HepG2 (cell line): ENCODE data around the gene FAM83C. TPM values are rescaled to one million over a fixed set of nuclear protein-coding genes. Genes with fewer than 3 reads are reported as not detected.

ENCODE experiments used
- AHR ChIP-seq: IDR thresholded peaks from 2 replicates; pipeline ENCODE4 v1.6.1; 2018; ENCODE audit warnings: missing genetic modification reagents, missing compliant biosample characterization
- CHCHD3 ChIP-seq: sonication (generic); formaldehyde crosslinking; IDR thresholded peaks from 2 replicates; pipeline ENCODE4 v1.8.0; 2022; ENCODE audit warnings: mild to moderate bottlenecking, missing genetic modification reagents, moderate library complexity
- FOXK1 ChIP-seq: sonication (generic); formaldehyde crosslinking; IDR thresholded peaks from 2 replicates; pipeline ENCODE4 v1.4.0; 2020; ENCODE audit warnings: low read depth, missing genetic modification reagents, borderline replicate concordance
- HMG20A ChIP-seq: IDR thresholded peaks from 2 replicates; pipeline ENCODE4 v1.6.1; 2016; ENCODE audit warnings: borderline replicate concordance
- KDM2A ChIP-seq: sonication (generic); formaldehyde crosslinking; IDR thresholded peaks from 2 replicates; pipeline ENCODE4 v1.4.0; 2020; ENCODE audit warnings: low read depth, missing genetic modification reagents, borderline replicate concordance
- RAD21 ChIP-seq: fragments of 450-650 bp; formaldehyde crosslinking; IDR thresholded peaks from 2 replicates; pipeline ENCODE4 v1.5.0; 2020; ENCODE audit warnings: mild to moderate bottlenecking
- SOX5 ChIP-seq: IDR thresholded peaks from 2 replicates; pipeline ENCODE4 v1.6.1; 2016; ENCODE audit warnings: borderline replicate concordance
- XBP1 ChIP-seq: sonication (generic); formaldehyde crosslinking; IDR thresholded peaks from 2 replicates; pipeline ENCODE4 v1.5.0; 2020; ENCODE audit warnings: missing genetic modification reagents
- ZC3H13 ChIP-seq: sonication (generic); formaldehyde crosslinking; IDR thresholded peaks from 2 replicates; pipeline ENCODE4 v1.8.1; 2023; ENCODE audit warnings: mild to moderate bottlenecking, missing genetic modification reagents, moderate library complexity
- ZFP36L2 ChIP-seq: sonication (generic); formaldehyde crosslinking; IDR thresholded peaks from 2 replicates; pipeline ENCODE4 v1.4.0; 2020; ENCODE audit warnings: missing genetic modification reagents
- ZNF207 ChIP-seq: fragments of 450-650 bp; IDR thresholded peaks from 2 replicates; pipeline ENCODE4 v1.6.1; 2016; ENCODE audit warnings: antibody characterized with exemption, borderline replicate concordance
- ZNF530 ChIP-seq: sonication (generic); formaldehyde crosslinking; IDR thresholded peaks from 2 replicates; pipeline ENCODE4 v1.5.0; 2020; ENCODE audit warnings: low read depth, mild to moderate bottlenecking, missing genetic modification reagents
- ZNF547 ChIP-seq: sonication (generic); formaldehyde crosslinking; IDR thresholded peaks from 2 replicates; pipeline ENCODE4 v1.5.1; 2020; ENCODE audit warnings: mild to moderate bottlenecking, missing genetic modification reagents
- ZNF607 ChIP-seq: sonication (generic); formaldehyde crosslinking; IDR thresholded peaks from 2 replicates; pipeline ENCODE4 v1.5.1; 2020; ENCODE audit warnings: missing genetic modification reagents, mild to moderate bottlenecking, borderline replicate concordance
- ZNF615 ChIP-seq: sonication (generic); formaldehyde crosslinking; IDR thresholded peaks from 2 replicates; pipeline ENCODE4 v1.5.0; 2020; ENCODE audit warnings: mild to moderate bottlenecking, missing genetic modification reagents, borderline replicate concordance
- ZNF672 ChIP-seq: sonication (generic); formaldehyde crosslinking; IDR thresholded peaks from 2 replicates; pipeline ENCODE4 v1.8.1; 2022; ENCODE audit warnings: missing genetic modification reagents
- ZNF780A ChIP-seq: sonication (generic); formaldehyde crosslinking; IDR thresholded peaks from 2 replicates; pipeline ENCODE4 v1.8.0; 2022; ENCODE audit warnings: mild to moderate bottlenecking, missing genetic modification reagents, moderate library complexity
- ZNF781 ChIP-seq: sonication (generic); formaldehyde crosslinking; IDR thresholded peaks from 2 replicates; pipeline ENCODE4 v1.5.1; 2020; ENCODE audit warnings: borderline replicate concordance, mild to moderate bottlenecking, missing genetic modification reagents; ENCODE audit errors: not compliant biosample characterization
- ZXDC ChIP-seq: sonication (generic); formaldehyde crosslinking; IDR thresholded peaks from 2 replicates; pipeline ENCODE4 v1.5.0; 2020; ENCODE audit warnings: mild to moderate bottlenecking, missing genetic modification reagents
- polyA plus RNA-seq, 8 experiments: library from polyadenylated mRNA; depleted of rRNA in 3 of 8; stranded (reverse) in 7 of 8; unstranded in 1 of 8; fragments of >200 nt; fragmentation: Illumina TruSeq in 4 of 8; extraction: Trizol in 4 of 8; gene quantifications; 2 replicates each; pipeline versions ENCODE4 v1.2.1 to v1.2.3, GENCODE V29; 2011 to 2016; ENCODE audit warnings: low read depth in 4 of 8, missing spikeins in 1 of 8, mixed read lengths in 1 of 8; ENCODE audit not compliant: insufficient read depth in 1 of 8
- total RNA-seq, 5 experiments: library from RNA; depleted of rRNA; stranded (reverse); fragments of >200 nt; fragmentation: Illumina TruSeq; extraction: Trizol; gene quantifications; 2 replicates each; pipeline ENCODE4 v1.2.3, GENCODE V29; 2016; ENCODE audit warnings: low read depth in 1 of 5
- TF ChIP-seq, protein P1 (sequence below): sonication (generic); formaldehyde crosslinking; conservative IDR thresholded peaks from 2 replicates; pipeline ENCODE4 v1.5.0; 2020; ENCODE audit warnings: missing genetic modification reagents
- TF ChIP-seq, protein P2 (sequence below): sonication (generic); formaldehyde crosslinking; IDR thresholded peaks from 2 replicates; pipeline ENCODE4 v1.4.0; 2020; ENCODE audit warnings: missing genetic modification reagents
- TF ChIP-seq, protein P3 (sequence below): sonication (generic); formaldehyde crosslinking; IDR thresholded peaks from 2 replicates; pipeline ENCODE4 v1.4.0; 2020; ENCODE audit warnings: missing genetic modification reagents, low read depth, mild to moderate bottlenecking, borderline replicate concordance

The FAM83C gene
- total and polyA plus RNA-seq, 2 of the 13 experiments (the other 11 are each of a cell fraction or from before 2014, with no cell fraction given), result 0.04 TPM; not detected in 1

DNA sequence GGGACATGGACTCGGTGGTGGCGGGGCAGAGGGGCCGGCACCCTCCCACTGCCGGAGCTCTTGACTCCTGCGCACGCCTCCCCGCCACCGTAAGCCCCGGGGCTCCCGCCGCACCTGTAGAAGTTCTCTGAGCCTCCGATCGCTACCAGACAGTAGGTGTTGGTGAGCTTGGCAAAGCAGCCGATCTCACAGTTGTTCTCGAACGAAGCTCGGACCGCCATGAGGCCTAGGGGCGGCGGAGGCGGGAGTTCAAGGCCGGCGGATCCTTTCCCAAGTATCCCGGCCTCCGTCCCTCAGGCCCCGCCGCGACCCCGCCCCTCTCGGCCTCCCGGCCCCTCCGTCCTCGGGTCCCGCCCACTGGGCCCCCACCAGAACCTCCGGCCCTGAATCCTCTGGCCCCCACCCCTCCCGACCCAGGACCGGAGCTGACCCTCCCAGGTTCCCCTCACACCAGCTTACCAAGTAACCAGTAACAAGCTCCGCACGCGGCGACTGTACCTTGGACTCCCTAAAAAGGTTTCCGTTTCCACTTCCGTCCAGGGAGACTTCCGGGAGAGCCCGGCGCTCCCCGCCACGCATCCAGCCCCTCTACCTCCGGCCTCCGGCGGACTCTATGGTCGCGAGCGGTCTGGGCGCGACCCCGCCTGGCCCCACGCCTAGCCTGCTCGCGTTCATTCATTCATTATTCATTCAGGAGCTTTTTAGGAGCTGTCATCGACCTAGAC lies 7.8 kb downstream of the FAM83C start, which contains the start of gene EIF6 (continued):
- peak; percentile 95 for TF ChIP-seq ZNF547 (CRISPR knock-in tag)
- 0 out of 2 replicates have a peak, but pooled peaks have one; percentile 87 for TF ChIP-seq ZNF530 (CRISPR knock-in tag)
- TF ChIP-seq ZNF607 (CRISPR knock-in tag), result peak; percentile 97
- peak; percentile 82 for TF ChIP-seq ZNF780A (CRISPR knock-in tag)
- peak; percentile 99 for TF ChIP-seq ZNF615
- TF ChIP-seq ZXDC (CRISPR knock-in tag), result peak; percentile 70; the same call in 1 of the 2 replicates
- TF ChIP-seq ZFP36L2 (CRISPR knock-in tag), result peak; percentile 45; the same call in 1 of the 2 replicates
- peak; percentile 8; the same call in 1 of the 2 replicates for TF ChIP-seq SOX5 (CRISPR knock-in tag)
- no peak; the same call in 1 of the 2 replicates for TF ChIP-seq HMG20A (CRISPR knock-in tag)
- TF ChIP-seq, protein P1, sequence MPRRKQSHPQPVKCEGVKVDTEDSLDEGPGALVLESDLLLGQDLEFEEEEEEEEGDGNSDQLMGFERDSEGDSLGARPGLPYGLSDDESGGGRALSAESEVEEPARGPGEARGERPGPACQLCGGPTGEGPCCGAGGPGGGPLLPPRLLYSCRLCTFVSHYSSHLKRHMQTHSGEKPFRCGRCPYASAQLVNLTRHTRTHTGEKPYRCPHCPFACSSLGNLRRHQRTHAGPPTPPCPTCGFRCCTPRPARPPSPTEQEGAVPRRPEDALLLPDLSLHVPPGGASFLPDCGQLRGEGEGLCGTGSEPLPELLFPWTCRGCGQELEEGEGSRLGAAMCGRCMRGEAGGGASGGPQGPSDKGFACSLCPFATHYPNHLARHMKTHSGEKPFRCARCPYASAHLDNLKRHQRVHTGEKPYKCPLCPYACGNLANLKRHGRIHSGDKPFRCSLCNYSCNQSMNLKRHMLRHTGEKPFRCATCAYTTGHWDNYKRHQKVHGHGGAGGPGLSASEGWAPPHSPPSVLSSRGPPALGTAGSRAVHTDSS (CRISPR knock-in tag), result no peak
- TF ChIP-seq, protein P2, sequence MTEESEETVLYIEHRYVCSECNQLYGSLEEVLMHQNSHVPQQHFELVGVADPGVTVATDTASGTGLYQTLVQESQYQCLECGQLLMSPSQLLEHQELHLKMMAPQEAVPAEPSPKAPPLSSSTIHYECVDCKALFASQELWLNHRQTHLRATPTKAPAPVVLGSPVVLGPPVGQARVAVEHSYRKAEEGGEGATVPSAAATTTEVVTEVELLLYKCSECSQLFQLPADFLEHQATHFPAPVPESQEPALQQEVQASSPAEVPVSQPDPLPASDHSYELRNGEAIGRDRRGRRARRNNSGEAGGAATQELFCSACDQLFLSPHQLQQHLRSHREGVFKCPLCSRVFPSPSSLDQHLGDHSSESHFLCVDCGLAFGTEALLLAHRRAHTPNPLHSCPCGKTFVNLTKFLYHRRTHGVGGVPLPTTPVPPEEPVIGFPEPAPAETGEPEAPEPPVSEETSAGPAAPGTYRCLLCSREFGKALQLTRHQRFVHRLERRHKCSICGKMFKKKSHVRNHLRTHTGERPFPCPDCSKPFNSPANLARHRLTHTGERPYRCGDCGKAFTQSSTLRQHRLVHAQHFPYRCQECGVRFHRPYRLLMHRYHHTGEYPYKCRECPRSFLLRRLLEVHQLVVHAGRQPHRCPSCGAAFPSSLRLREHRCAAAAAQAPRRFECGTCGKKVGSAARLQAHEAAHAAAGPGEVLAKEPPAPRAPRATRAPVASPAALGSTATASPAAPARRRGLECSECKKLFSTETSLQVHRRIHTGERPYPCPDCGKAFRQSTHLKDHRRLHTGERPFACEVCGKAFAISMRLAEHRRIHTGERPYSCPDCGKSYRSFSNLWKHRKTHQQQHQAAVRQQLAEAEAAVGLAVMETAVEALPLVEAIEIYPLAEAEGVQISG (CRISPR knock-in tag), result peak; percentile 98
- TF ChIP-seq KDM2A (CRISPR knock-in tag), result peak; percentile 97
- no peak for TF ChIP-seq ZNF672 (CRISPR knock-in tag)
- peak; percentile 44 for TF ChIP-seq RAD21 (CRISPR knock-in tag)
- TF ChIP-seq XBP1 (CRISPR knock-in tag), result no peak
- TF ChIP-seq ZNF781 (CRISPR knock-in tag), result peak; percentile 81
- TF ChIP-seq AHR (CRISPR knock-in tag), result peak; percentile 76
- TF ChIP-seq ZNF207, result no peak
- TF ChIP-seq, protein P3, sequence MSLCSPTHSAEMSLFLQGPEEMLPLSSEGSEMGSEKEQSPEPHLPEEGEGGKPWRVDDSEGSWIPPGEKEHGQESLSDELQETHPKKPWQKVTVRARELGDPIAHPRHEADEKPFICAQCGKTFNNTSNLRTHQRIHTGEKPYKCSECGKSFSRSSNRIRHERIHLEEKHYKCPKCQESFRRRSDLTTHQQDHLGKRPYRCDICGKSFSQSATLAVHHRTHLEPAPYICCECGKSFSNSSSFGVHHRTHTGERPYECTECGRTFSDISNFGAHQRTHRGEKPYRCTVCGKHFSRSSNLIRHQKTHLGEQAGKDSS (CRISPR knock-in tag), result peak; percentile 50
- peak; percentile 98 for TF ChIP-seq CHCHD3
- TF ChIP-seq FOXK1 (CRISPR knock-in tag), result peak; percentile 96; the same call in 1 of the 2 replicates
- peak; percentile 33; the same call in 1 of the 2 replicates for TF ChIP-seq ZC3H13 (CRISPR knock-in tag)
